HG03196 (cell line): ENCODE data around the gene CCDC177.

Experiments used
- ATAC-seq: cut with Tn5 transposase; IDR thresholded peaks from one replicate; pipeline ENCODE4 v1.9.1; 2021; ENCODE audit not compliant: unreplicated experiment

Gene CCDC177

GRCh38 chr14:69531135-69531534 is 43.5 kb downstream of the CCDC177 start:
- no peak for ATAC-seq

GRCh38 chr14:69530095-69530494 is 44.6 kb downstream of the CCDC177 start:
- no peak for ATAC-seq

GRCh38 chr14:69529563-69529962 is 45.1 kb downstream of the CCDC177 start:
- no peak for ATAC-seq

GRCh38 chr14:69528930-69529329 is 45.7 kb downstream of the CCDC177 start:
- ATAC-seq = no peak

- ATAC-seq = no peak
These were observed 46.5 kb downstream of the CCDC177 start for GRCh38 chr14:69528143-69528542.

- no peak for ATAC-seq
These were observed 47.0 kb downstream of the CCDC177 start for GRCh38 chr14:69527635-69528034.

GRCh38 chr14:69525896-69526295 is 48.8 kb downstream of the CCDC177 start:
- no peak for ATAC-seq

- ATAC-seq = no peak
These were observed 52.6 kb downstream of the CCDC177 start for GRCh38 chr14:69522026-69522425.
